HG03060 (cell line): ENCODE measurements around the gene SPC24.
"Not testable (repeated sequence)": the region's sequence is repeated elsewhere in the genome, so short reads cannot be mapped to it uniquely, and the experiment has no call there.

Experiments used
- ATAC-seq: cut with Tn5 transposase; IDR thresholded peaks from one replicate; pipeline ENCODE4 v1.9.1; 2021; ENCODE audit warnings: low read depth, moderate number of reproducible peaks; ENCODE audit not compliant: unreplicated experiment

The SPC24 gene

GRCh38 chr19:11166281-11167142 lies 10.9 kb upstream of the SPC24 start:
- ATAC-seq, result no peak

DNA sequence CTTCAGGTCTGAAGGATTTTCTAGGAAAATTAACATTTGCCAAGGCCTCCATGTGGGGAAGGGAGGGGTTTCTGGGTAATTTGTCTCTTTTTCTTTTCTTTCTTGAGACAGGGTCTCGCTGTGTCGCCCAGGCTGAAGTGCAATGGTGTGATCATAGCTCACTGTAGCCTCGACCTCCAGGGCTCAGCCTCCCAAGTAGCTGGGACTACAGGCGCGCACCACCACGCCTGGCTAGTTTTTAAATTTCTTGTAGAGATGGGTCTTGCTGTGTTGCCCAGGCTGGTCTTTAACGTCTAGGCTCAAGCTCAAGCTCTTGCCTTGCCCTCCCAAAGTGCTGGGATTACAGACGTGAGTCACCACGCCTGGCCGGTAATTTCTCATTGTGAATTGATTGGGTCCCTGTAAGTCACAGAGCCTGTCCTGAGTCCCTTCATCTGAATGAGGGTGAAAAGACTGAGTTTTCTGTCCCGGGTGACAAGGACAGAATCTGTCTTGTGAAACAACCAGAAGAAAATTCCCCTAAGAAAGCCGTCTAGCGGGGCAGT lies 10.0 kb upstream of the SPC24 start:
- ATAC-seq, result no peak

DNA sequence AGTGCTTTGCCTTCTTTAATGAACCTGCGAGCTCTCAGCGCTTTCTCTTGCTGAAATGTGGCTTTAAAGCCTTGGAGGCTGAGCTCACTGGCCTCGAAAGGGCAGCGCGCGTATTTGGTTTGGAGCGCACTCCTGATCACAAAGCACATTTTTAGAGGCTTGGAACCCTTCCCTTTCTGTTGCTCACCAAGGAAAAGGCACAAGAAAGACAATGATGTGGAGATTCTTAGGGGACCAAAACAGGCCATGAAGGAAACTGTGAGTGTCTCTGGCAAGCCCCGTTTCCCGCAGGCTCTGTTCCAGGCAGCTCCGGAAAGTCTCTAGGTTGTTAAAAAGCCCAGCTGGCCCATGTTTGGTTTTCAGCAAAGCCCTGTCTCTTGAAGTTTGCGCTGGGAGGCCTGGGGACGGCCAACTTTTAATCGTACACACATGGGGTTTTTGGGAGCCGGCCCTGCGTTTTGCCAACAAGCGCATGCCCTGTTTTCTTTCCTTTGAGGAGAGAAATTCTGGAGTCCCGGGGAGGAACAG lies 9.4 kb upstream of the SPC24 start:
- no peak for ATAC-seq

GRCh38 chr19:11164296-11164695 lies 8.7 kb upstream of the SPC24 start:
- ATAC-seq, result no peak

- ATAC-seq, result not testable (repeated sequence)
Observed at GRCh38 chr19:11160440-11160768, 4.8 kb upstream of the SPC24 start.

DNA sequence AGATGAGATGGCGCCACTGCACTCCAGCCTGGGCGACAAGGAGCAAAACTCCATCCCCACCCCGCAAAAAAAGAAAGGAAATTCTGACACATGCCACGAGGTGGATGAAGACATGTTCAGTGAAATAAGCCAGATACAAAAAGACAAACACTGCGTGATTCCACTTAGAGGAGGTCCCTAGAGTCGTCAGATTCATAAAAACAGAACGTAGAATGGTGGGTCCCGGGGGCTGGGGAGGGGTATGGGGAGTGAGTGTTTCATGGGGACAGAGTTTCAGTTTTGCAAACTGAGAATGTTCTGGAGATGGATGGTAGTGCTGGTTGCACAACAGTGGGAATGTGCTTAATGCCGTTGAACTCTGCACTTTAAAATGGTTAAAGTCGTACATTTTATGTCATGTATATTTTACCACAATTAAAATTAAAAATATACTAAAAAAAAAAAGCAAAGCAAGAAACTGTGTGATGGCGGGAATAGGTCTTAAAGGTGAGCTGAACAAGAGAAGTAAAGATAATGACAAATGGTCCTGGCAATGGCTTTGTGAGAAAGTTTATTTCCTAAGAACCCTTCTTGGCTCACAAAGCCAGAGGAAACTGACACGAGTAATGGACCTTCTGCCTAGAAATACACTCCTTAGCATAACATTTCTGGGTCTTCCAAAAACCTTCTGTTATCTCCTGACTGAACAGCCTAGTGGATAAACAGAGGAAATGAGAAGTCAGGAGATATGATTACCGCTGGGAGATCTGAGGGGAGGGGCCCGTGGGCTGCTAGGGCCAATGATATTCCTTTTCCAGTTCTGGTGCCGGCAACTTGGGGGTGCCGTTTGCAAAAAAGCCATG lies 4.2 kb upstream of the SPC24 start:
- ATAC-seq, result no peak

DNA sequence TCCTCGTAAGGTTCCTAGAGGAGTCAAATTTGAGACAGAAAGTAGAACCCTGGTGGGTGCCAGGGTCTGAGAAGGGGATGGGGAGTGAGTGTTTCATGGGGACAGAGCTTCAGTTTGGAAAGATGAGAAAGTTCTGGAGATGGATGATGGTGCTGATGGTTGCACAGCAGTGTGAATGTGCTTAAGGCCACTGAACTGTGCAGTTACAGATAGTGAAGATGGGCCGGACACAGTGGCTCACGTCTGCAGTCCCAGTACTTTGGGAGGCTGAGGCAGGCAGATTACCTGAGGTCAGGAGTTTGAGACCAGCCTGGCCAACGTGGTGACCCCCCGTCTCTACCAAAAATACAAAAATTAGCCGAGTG lies 917 bp downstream of the SPC24 start:
- ATAC-seq, result no peak

GRCh38 chr19:11152318-11153062 lies 3.1 kb downstream of the SPC24 start:
- no peak for ATAC-seq

- ATAC-seq, result no peak
Observed at GRCh38 chr19:11151181-11151580, 4.4 kb downstream of the SPC24 start.

DNA sequence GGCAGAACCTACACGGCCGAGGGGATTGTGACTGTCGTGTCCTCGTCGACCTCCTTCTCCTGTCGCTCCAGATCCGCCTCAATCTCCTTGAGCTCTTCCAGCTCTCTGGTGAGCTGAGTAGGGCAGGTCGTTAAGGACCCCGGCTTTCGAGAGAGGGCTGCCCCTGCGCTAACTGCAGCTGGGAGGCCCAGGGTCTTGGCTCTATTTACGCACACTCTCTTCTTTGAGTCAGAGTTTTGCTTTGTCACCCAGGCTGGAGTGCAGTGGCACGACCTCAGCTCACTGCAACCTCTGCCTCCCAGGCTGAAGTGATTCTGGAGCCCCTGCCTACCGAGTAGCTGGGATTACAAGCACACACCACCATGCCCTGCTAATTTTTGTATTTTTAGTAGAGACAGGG lies 7.6 kb downstream of the SPC24 start:
- ATAC-seq, result no peak

- ATAC-seq, result no peak
Observed at GRCh38 chr19:11145536-11145924, 10.1 kb downstream of the SPC24 start.

GRCh38 chr19:11142528-11143171 lies 12.9 kb downstream of the SPC24 start:
- no peak for ATAC-seq

DNA sequence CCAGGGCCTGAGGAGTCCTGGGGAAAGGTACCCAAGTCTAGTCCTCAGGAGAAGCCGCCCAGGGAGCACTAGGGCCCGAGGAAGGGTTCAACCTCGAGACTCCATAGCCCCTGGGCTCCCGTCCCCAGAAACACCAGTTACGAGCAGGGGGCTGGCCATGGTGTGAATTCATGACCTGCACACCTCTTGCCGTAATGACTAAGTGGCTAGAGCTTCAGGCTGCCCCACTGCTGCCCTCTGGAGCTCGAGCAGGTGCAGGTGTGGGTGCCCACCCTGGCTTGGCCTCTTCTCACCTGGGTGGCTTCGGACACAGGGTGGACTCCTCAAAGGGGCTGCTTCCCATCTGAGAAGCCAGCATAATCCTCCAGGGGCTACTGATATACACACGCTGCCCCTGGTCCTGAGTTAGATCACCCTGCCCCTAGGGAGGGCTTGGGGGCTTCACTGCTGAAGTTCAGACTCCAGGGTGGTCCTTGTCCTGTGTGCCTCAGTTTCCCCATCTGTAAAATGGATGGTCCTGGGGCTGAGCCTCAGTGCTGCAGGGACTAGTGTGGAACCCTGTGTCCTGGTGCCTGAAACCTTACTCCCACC lies 13.6 kb downstream of the SPC24 start:
- ATAC-seq, result no peak

GRCh38 chr19:11140896-11141295 lies 14.7 kb downstream of the SPC24 start:
- no peak for ATAC-seq

- not testable (repeated sequence) for ATAC-seq
Observed at GRCh38 chr19:11140023-11140538, 15.5 kb downstream of the SPC24 start.

- ATAC-seq, result no peak
Observed at GRCh38 chr19:11138601-11139300, 16.8 kb downstream of the SPC24 start.

DNA sequence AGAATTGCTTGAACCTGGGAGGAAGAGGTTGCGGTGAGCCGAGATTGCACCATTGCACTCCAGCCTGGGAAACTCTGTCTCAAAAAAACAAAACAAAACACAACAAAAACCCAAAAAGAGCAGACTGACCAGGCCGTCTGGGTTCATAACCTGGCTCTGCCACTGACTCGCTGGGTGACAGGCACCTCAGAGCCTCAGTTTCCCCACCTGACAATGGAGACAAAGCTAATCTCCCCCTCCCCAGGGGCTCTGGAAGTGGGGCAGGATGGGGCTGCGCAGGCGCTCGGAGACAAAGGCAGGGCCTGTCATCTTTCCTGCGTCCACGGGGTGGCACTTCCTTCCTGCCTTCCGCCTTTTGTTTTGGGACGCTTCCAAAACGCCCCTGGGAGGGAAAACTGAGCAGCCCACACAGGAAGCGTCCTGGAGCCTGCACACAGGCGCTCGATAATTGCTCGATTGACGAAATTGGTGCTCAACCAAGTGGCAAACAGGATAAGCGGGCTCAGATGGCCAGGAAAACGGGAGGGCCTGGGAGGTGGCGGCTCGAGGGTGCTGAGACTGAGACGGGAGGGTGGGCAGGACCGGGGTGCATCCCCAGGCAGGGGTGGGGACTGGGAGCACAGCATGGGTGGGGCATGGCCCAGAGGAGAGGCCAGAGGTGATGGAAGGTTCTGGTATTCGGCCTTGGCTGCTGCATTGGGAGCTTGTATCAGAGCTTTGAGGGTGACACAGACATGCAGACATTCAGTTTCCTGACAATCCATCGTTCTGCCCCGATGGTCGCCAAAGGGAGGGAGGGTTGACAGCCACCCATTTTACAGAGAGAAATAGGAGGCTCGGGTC lies 17.8 kb downstream of the SPC24 start:
- ATAC-seq, result no peak
